Breast epithelium (tissue), 3 donors: ENCODE results near the gene MX1.

ENCODE experiments used
- POLR2A ChIP-seq: fragments of 450-650 bp; IDR thresholded peaks from one replicate; pipeline ENCODE4 v1.6.1; 2016; ENCODE audit warnings: antibody characterized with exemption, mild to moderate bottlenecking, moderate library complexity
- TF ChIP-seq, protein P1 (sequence below), 3 donors: fragments of 450-650 bp; IDR thresholded peaks; one replicate each; pipeline ENCODE4 v1.5.1; 2016 to 2017; ENCODE audit warnings: antibody characterized with exemption in 3 of 3, mild to moderate bottlenecking in 3 of 3, moderate library complexity in 3 of 3

DNA sequence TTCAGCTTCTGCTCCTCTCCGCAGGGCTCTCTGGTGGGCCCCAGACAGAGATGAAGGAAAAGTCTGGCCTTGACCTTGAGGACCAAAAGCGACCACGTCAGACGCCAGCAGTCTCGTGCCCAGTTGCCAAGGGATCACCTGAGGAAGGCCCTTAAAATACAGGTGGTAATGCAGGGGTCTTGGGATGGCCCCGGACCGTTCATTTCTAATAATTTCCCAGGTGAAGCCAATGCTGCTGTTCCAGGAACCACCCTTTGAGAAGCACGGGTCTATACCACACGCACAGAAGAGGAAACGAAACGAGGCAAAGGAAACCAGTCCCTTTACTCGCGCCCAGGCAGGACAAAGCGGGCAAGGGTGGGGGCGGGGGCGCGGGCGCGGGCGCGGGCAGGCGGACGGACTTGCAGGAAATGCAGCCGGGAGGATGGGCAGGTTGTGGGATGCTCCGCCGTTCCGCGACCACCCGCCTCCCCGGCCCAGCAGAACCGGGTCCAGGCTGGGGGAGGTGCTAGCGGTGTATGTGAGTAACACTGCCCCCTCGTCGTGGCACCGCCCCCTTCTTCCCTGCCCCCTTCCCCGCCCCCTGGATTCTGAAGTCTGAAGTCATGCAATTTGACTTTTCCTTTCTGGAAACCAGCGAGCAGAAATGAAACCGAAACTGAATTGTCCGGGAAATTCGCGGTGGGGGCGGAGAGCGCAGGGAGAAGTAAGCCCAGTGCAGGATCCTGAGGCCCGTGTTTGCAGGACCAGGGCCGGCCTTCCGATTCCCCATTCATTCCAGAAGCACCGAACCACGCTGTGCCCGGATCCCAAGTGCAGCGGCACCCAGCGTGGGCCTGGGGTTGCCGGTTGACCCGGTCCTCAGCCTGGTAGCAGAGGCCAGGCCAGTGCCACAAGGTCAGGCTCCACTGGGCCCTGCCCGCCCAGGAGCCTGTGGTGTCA, 5.8 kb upstream of the MX1 start:
- no peak for TF ChIP-seq POLR2A
- TF ChIP-seq, protein P1, sequence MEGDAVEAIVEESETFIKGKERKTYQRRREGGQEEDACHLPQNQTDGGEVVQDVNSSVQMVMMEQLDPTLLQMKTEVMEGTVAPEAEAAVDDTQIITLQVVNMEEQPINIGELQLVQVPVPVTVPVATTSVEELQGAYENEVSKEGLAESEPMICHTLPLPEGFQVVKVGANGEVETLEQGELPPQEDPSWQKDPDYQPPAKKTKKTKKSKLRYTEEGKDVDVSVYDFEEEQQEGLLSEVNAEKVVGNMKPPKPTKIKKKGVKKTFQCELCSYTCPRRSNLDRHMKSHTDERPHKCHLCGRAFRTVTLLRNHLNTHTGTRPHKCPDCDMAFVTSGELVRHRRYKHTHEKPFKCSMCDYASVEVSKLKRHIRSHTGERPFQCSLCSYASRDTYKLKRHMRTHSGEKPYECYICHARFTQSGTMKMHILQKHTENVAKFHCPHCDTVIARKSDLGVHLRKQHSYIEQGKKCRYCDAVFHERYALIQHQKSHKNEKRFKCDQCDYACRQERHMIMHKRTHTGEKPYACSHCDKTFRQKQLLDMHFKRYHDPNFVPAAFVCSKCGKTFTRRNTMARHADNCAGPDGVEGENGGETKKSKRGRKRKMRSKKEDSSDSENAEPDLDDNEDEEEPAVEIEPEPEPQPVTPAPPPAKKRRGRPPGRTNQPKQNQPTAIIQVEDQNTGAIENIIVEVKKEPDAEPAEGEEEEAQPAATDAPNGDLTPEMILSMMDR (IDR thresholded peaks at IDR 0.05) = no peak
